Mesodermal cell (in vitro differentiated cells): ENCODE data around the gene TMEM53. TPM values are rescaled to one million over a fixed set of nuclear protein-coding genes. Genes with fewer than 3 reads are reported as not detected.

Experiments
- H3K27ac ChIP-seq: 2 replicates; pipeline ENCODE4 v1.7.0; 2013; ENCODE audit warnings: mild to moderate bottlenecking, low read depth, low read length, moderate library complexity; ENCODE audit not compliant: severe bottlenecking
- H3K36me3 ChIP-seq: 2 replicates; pipeline ENCODE4 v1.7.1; 2013; ENCODE audit warnings: mild to moderate bottlenecking, low read length, moderate library complexity; ENCODE audit not compliant: control insufficient read depth, insufficient read depth
- H3K4me1 ChIP-seq: one replicate; pipeline ENCODE4 v1.7.1; 2013; ENCODE audit warnings: mild to moderate bottlenecking, low read length; ENCODE audit not compliant: insufficient read depth, control insufficient read depth, poor library complexity, severe bottlenecking
- H3K4me3 ChIP-seq: 2 replicates; pipeline ENCODE4 v1.7.0; 2013; ENCODE audit warnings: low read length, control low read depth, mild to moderate bottlenecking; ENCODE audit not compliant: insufficient read depth, poor library complexity, severe bottlenecking; ENCODE audit errors: extremely low read depth
- H3K9me3 ChIP-seq: 2 replicates; pipeline ENCODE4 v1.7.1; 2013; ENCODE audit warnings: mild to moderate bottlenecking, low read length, moderate library complexity; ENCODE audit not compliant: control insufficient read depth
- WGBS, 2 experiments: methylation state at CpG; one replicate each; pipeline ENCODE4 v1.1.5; 2013; ENCODE audit warnings: missing lambda C conversion rate in 2 of 2; ENCODE audit not compliant: insufficient coverage in 2 of 2; 5-methylcytosine and 5-hydroxymethylcytosine counted together
- polyA plus RNA-seq, 2 experiments: library from polyadenylated mRNA; stranded (reverse); fragments of 50-300 nt; gene quantifications; one replicate each; pipeline ENCODE4 v1.2.3, GENCODE V29; 2013

TMEM53 gene
- polyA plus RNA-seq (2013, experiment 1 of 2): 9.3 TPM
- 9.7 TPM for polyA plus RNA-seq (2013, experiment 2 of 2)

- H3K36me3 ChIP-seq: no peaks in the 10 kb centered on the region
- peak within 1 kb of the TSS; percentile 95 for H3K27ac ChIP-seq
- H3K4me1 ChIP-seq: peaks cover 21% of the 10 kb centered on the region
- no peaks in the 10 kb centered on the region for H3K9me3 ChIP-seq
- H3K4me3 ChIP-seq: peak within 1 kb of the TSS; percentile 60
- 0 to 1% methylated on average over 34 to 47 of the region's 56 CpGs for WGBS, 2 experiments
These were observed at the start of gene TMEM53, which contains the start of gene ARMH1 for GRCh38 chr1:44674113-44675000. Gene TMEM53, minus strand, starts transcription at chr1:44674481. Its CDS starts 90 bp downstream, at chr1:44674391. Gene ARMH1, plus strand, starts transcription at chr1:44674714. Its CDS starts 14,984 bp downstream, at chr1:44689698.

- Histone ChIP-seq H3K4me3 (no peak overlapping the region), H3K4me1 (no peaks in the 10 kb centered on the region), H3K36me3 (no peaks in the 10 kb centered on the region), H3K9me3 (no peaks in the 10 kb centered on the region), H3K27ac (no peak overlapping the region)
- WGBS, 2 experiments: 96 to 98% methylated on average over 19 to 25 of the region's 28 CpGs
These were observed 49.4 kb upstream of the TMEM53 start for GRCh38 chr1:44723496-44724295.

GRCh38 chr1:44723064-44723463 is 48.8 kb upstream of the TMEM53 start:
- Histone ChIP-seq H3K4me3 (no peak overlapping the region), H3K27ac (no peak overlapping the region)
- WGBS, 2 experiments: 96 to 99% methylated on average over 8 to 9 of the region's 9 CpGs

GRCh38 chr1:44721485-44722361 is 47.4 kb upstream of the TMEM53 start:
- Histone ChIP-seq H3K36me3 (no peaks in the 10 kb centered on the region), H3K4me3 (no peak overlapping the region), H3K27ac (peak overlapping the region; percentile 92), H3K4me1 (no peaks in the 10 kb centered on the region), H3K9me3 (no peaks in the 10 kb centered on the region)
- 50 to 57% methylated on average over 7 to 8 of the region's 14 CpGs for WGBS, 2 experiments

More at GRCh38 chr1:44723064-44723463, 48.8 kb upstream of the TMEM53 start:
- H3K9me3 ChIP-seq: no peaks in the 10 kb centered on the region
- no peaks in the 10 kb centered on the region for H3K36me3 ChIP-seq
- H3K4me1 ChIP-seq: no peaks in the 10 kb centered on the region

- Histone ChIP-seq H3K4me3 (no peak overlapping the region), H3K27ac (no peak overlapping the region), H3K36me3 (no peaks in the 10 kb centered on the region), H3K9me3 (no peaks in the 10 kb centered on the region), H3K4me1 (no peaks in the 10 kb centered on the region)
- 39 to 69% methylated on average over 2 to 4 of the region's 4 CpGs for WGBS, 2 experiments
These were observed 46.0 kb upstream of the TMEM53 start for GRCh38 chr1:44720281-44720680.

- Histone ChIP-seq H3K27ac (no peak overlapping the region), H3K4me1 (no peaks in the 10 kb centered on the region), H3K36me3 (no peaks in the 10 kb centered on the region), H3K9me3 (no peaks in the 10 kb centered on the region), H3K4me3 (no peak overlapping the region)
- WGBS, 2 experiments: 81 to 91% methylated on average over 3 to 5 of the region's 5 CpGs
These were observed 45.0 kb upstream of the TMEM53 start for GRCh38 chr1:44719318-44719717.

GRCh38 chr1:44718091-44718490 is 43.8 kb upstream of the TMEM53 start:
- Histone ChIP-seq H3K4me3 (no peak overlapping the region), H3K27ac (no peak overlapping the region), H3K4me1 (no peaks in the 10 kb centered on the region), H3K36me3 (no peaks in the 10 kb centered on the region), H3K9me3 (no peaks in the 10 kb centered on the region)
- 94 to 100% methylated on average over 5 to 6 of the region's 6 CpGs for WGBS, 2 experiments

- Histone ChIP-seq H3K4me1 (no peaks in the 10 kb centered on the region), H3K9me3 (no peaks in the 10 kb centered on the region), H3K27ac (no peak overlapping the region), H3K4me3 (no peak overlapping the region), H3K36me3 (no peaks in the 10 kb centered on the region)
- WGBS, 2 experiments: no CpG with 5 or more reads among the region's 1 CpG
These were observed 43.4 kb upstream of the TMEM53 start for GRCh38 chr1:44717653-44718052.

GRCh38 chr1:44717156-44717555 is 42.9 kb upstream of the TMEM53 start:
- Histone ChIP-seq H3K4me3 (no peak overlapping the region), H3K27ac (no peak overlapping the region), H3K36me3 (no peaks in the 10 kb centered on the region), H3K4me1 (no peaks in the 10 kb centered on the region), H3K9me3 (no peaks in the 10 kb centered on the region)
- 85 to 98% methylated on average over 4 of the region's 4 CpGs for WGBS, 2 experiments
